HCT116 (cell line): Measurements from ENCODE around the gene ERICH3. TPM values are rescaled to one million over a fixed set of nuclear protein-coding genes. Genes with fewer than 3 reads are reported as not detected.
A peak's percentile ranks its signal among the peaks of the same experiment; 100 is the strongest.

Experiments used
- ATAC-seq: fragments of 200-7000 bp; cut with Tn5 transposase; 2 replicates; pipeline ENCODE4 v1.9.1; 2020; ENCODE audit warnings: mild to moderate bottlenecking, moderate library complexity
- BruUV-seq: library from RNA; stranded (reverse); fragments of 400-500 nt; replicated peaks from 2 replicates; lab custom pipeline; 2021; lab: Mats Ljungman, UMichigan
- CTCF ChIA-PET: fragments of 300-600 bp; sonication (Branson Sonifier 250); formaldehyde crosslinking; loops from one replicate; lab custom pipeline; 2021; ENCODE audit warnings: antibody characterized with exemption; lab: Charles Lee
- POLR2A ChIA-PET: fragments of 300-600, 350-600 bp; sonication (Branson Sonifier 250); formaldehyde crosslinking; loops from one replicate; lab custom pipeline; 2021; ENCODE audit warnings: antibody characterized with exemption; lab: Charles Lee
- RAD21 ChIA-PET, 2 experiments: fragments of 300-600 bp; sonication (Branson Sonifier 250); formaldehyde crosslinking; loops; one replicate each; lab custom pipeline; 2023; ENCODE audit warnings: low total read pairs in 2 of 2; ENCODE audit not compliant: uncharacterized antibody in 2 of 2, unreplicated experiment in 2 of 2, low non-redundant PET in 1 of 2; lab: Charles Lee
- DNase-seq: peaks from one replicate; pipeline ENCODE4 v3.0.0-alpha.2; 2010; ENCODE audit warnings: low read depth, low spot score
- H2AFZ ChIP-seq: fragments of 200-600 bp; shearing (Covaris generic), sonication (generic); 2 replicates; pipeline ENCODE4 v1.6.1; 2017; ENCODE audit warnings: low read depth, mixed run types, mixed read lengths, antibody characterized with exemption, low read length; ENCODE audit not compliant: poor library complexity, severe bottlenecking
- H3K27ac ChIP-seq: 2 replicates; pipeline ENCODE4 v1.5.1; 2012; ENCODE audit warnings: low read depth, low read length
- H3K27me3 ChIP-seq: fragments of 200-600 bp; sonication (generic); 2 replicates; pipeline ENCODE4 v1.6.1; 2016; ENCODE audit warnings: mixed run types, low read length, mixed read lengths; ENCODE audit not compliant: insufficient read depth
- H3K36me3 ChIP-seq, 2 experiments: fragments of 200-500 bp in 1 of 2; fragments of 200-600 bp in 1 of 2; sonication (Bioruptor generic) in 1 of 2; sonication (generic) in 1 of 2; 2 replicates each; pipeline versions ENCODE4 v1.5.1 to v1.6.1; 2014 to 2016; ENCODE audit warnings: low read length in 2 of 2, inconsistent platforms in 1 of 2, mixed read lengths in 1 of 2, mixed run types in 1 of 2; ENCODE audit not compliant: insufficient read depth in 2 of 2, control insufficient read depth in 1 of 2
- H3K4me1 ChIP-seq, 2 experiments: fragments of 200-600 bp in 1 of 2; sonication (generic) in 1 of 2; 2 replicates each; pipeline versions ENCODE4 v1.5.1 to v1.6.1; 2012 to 2017; ENCODE audit warnings: low read length in 2 of 2, inconsistent platforms in 1 of 2, mild to moderate bottlenecking in 1 of 2, mixed read lengths in 1 of 2, mixed run types in 1 of 2, moderate library complexity in 1 of 2; ENCODE audit not compliant: insufficient read depth in 2 of 2, control insufficient read depth in 1 of 2
- H3K4me2 ChIP-seq: fragments of 200-600 bp; sonication (generic); 2 replicates; pipeline ENCODE4 v1.6.1; 2017; ENCODE audit warnings: mixed run types, low read length, mixed read lengths
- H3K4me3 ChIP-seq, 2 experiments: fragments of 200-600 bp in 1 of 2; sonication (generic) in 1 of 2; replicated peaks in 1 of 2; 2 replicates each; pipeline ENCODE4 v1.5.1; 2011 to 2016; ENCODE audit warnings: low read length in 2 of 2, control low read depth in 1 of 2, low read depth in 1 of 2, mild to moderate bottlenecking in 1 of 2, mixed read lengths in 1 of 2, mixed run types in 1 of 2
- H3K79me2 ChIP-seq: fragments of 200-600 bp; sonication (generic); 2 replicates; pipeline ENCODE4 v1.6.1; 2017; ENCODE audit warnings: mild to moderate bottlenecking, mixed run types, low read length, moderate library complexity, mixed read lengths; ENCODE audit not compliant: insufficient read depth
- H3K9ac ChIP-seq: fragments of 200-600 bp; sonication (generic); 2 replicates; pipeline ENCODE4 v1.6.1; 2016; ENCODE audit warnings: low read length, mixed read lengths
- H3K9me2 ChIP-seq: fragments of 200-600 bp; sonication (generic), shearing (Covaris generic); 2 replicates; pipeline ENCODE4 v1.6.1; 2017; ENCODE audit warnings: mixed run types, mild to moderate bottlenecking, moderate library complexity; ENCODE audit not compliant: insufficient read depth
- H3K9me3 ChIP-seq, 2 experiments: fragments of 200-500 bp in 1 of 2; fragments of 200-600 bp in 1 of 2; sonication (Bioruptor generic) in 1 of 2; sonication (generic) in 1 of 2; 2 replicates each; pipeline ENCODE4 v1.6.1; 2014 to 2017; ENCODE audit warnings: low read length in 2 of 2, mixed read lengths in 2 of 2, inconsistent platforms in 1 of 2, low read depth in 1 of 2, mild to moderate bottlenecking in 1 of 2, mixed run types in 1 of 2, moderate library complexity in 1 of 2; ENCODE audit not compliant: control insufficient read depth in 1 of 2, insufficient read depth in 1 of 2
- H4K20me1 ChIP-seq: fragments of 200-600 bp; sonication (generic), shearing (Covaris generic); 2 replicates; pipeline ENCODE4 v1.6.1; 2017; ENCODE audit warnings: mixed run types, mild to moderate bottlenecking, moderate library complexity; ENCODE audit not compliant: insufficient read depth
- CBX3 ChIP-seq: IDR thresholded peaks from 2 replicates; pipeline ENCODE4 v1.6.1; 2012; ENCODE audit warnings: low read depth
- CEBPB ChIP-seq: IDR thresholded peaks from 2 replicates; pipeline ENCODE4 v1.6.1; 2012; ENCODE audit warnings: low read depth
- ELF1 ChIP-seq: IDR thresholded peaks from 2 replicates; pipeline ENCODE4 v1.6.1; 2012; ENCODE audit warnings: low read depth, borderline replicate concordance
- EZH2phosphoT487 ChIP-seq: fragments of 200-600 bp; IDR thresholded peaks from 2 replicates; pipeline ENCODE4 v1.6.1; 2018; ENCODE audit warnings: antibody characterized with exemption, borderline replicate concordance
- JUND ChIP-seq: IDR thresholded peaks from 2 replicates; pipeline ENCODE4 v1.6.1; 2012
- MAX ChIP-seq: IDR thresholded peaks from 2 replicates; pipeline ENCODE4 v1.6.1; 2012
- POLR2A ChIP-seq: IDR thresholded peaks from 2 replicates; pipeline ENCODE4 v1.7.0; 2011; ENCODE audit warnings: borderline replicate concordance; ENCODE audit not compliant: insufficient read depth, insufficient read length; ENCODE audit errors: extremely low read depth
- ZBTB33 ChIP-seq: IDR thresholded peaks from 2 replicates; pipeline ENCODE4 v1.6.1; 2011; ENCODE audit warnings: mild to moderate bottlenecking, low read length, moderate library complexity; ENCODE audit not compliant: insufficient replicate concordance; ENCODE audit errors: extremely low read depth
- intact Hi-C: fragments of 100-400 bp; cut with micrococcal nuclease; formaldehyde crosslinking; loops from 2 replicates; pipeline ENCODE4 v1.10.0; 2022
- total RNA-seq: library from RNA; stranded (reverse); gene quantifications from one replicate; pipeline ENCODE4 v1.2.1, GENCODE V29; 2021; ENCODE audit not compliant: unreplicated experiment

ERICH3 gene
- total RNA-seq, 1 experiment from 2014 or later, result not detected

- RAD21 ChIA-PET, result no interaction called here
- POLR2A ChIA-PET, result no interaction called here
- H3K27me3 ChIP-seq, result peaks cover 22% of the 10 kb centered on the region
- intact Hi-C loops, result no loop called here
- no peak overlapping the region for H3K9ac ChIP-seq
- H3K36me3 ChIP-seq, result no peaks in the 10 kb centered on the region
- DNase-seq (no peak), ATAC-seq (peak; percentile 34; the same call in 1 of the 2 replicates)
- CTCF ChIA-PET, result no interaction called here
- 0 out of 2 replicates have a peak overlapping the region, but pooled peaks have one; percentile 5 for H3K4me2 ChIP-seq
- no peak overlapping the region for H2AFZ ChIP-seq
- no peak for TF ChIP-seq JUND
- no peak for TF ChIP-seq EZH2phosphoT487
- TF ChIP-seq CBX3, result no peak
- no peak overlapping the region for H3K27ac ChIP-seq
- H3K79me2 ChIP-seq, result no peaks in the 10 kb centered on the region
- H3K4me3 ChIP-seq, result no peak overlapping the region
- H3K9me3 ChIP-seq, result no peaks in the 10 kb centered on the region
- no peaks in the 10 kb centered on the region for H3K4me1 ChIP-seq
- H3K9me2 ChIP-seq, result no peaks in the 10 kb centered on the region
- no peaks in the 10 kb centered on the region for H4K20me1 ChIP-seq
- no TSS peak for BruUV-seq
Observed at GRCh38 chr1:74652711-74653139, 20.9 kb downstream of the ERICH3 start.

GRCh38 chr1:74650561-74650960 is 23.0 kb downstream of the ERICH3 start:
- Histone ChIP-seq H3K9me3 (no peaks in the 10 kb centered on the region), H3K9me2 (no peaks in the 10 kb centered on the region), H3K4me1 (no peaks in the 10 kb centered on the region), H2AFZ (no peak overlapping the region)
- RAD21 ChIA-PET, result no interaction called here
- TF ChIP-seq CEBPB (no peak), MAX (no peak), ZBTB33 (no peak), ELF1 (no peak), POLR2A (no peak)
- TF ChIP-seq, all 23 proteins: peak for 0
- no peak overlapping the region for H3K4me3 ChIP-seq
- no peaks in the 10 kb centered on the region for H3K36me3 ChIP-seq
- H3K27ac ChIP-seq, result no peak overlapping the region
- BruUV-seq, result no TSS peak
- no peak overlapping the region for H3K9ac ChIP-seq
- ATAC-seq (no peak), DNase-seq (no peak)
- CTCF ChIA-PET, result no interaction called here
- no peaks in the 10 kb centered on the region for H4K20me1 ChIP-seq
- intact Hi-C loops, result no loop called here
- no peak overlapping the region for H3K4me2 ChIP-seq
- no peaks in the 10 kb centered on the region for H3K79me2 ChIP-seq
- H3K27me3 ChIP-seq, result peaks cover 36% of the 10 kb centered on the region
- POLR2A ChIA-PET, result no interaction called here
